Mesodermal cell (in vitro differentiated cells): ENCODE data around the gene CRKL.

ENCODE experiments used
- H3K27ac ChIP-seq: 2 replicates; pipeline ENCODE4 v1.7.0; 2013; ENCODE audit warnings: mild to moderate bottlenecking, low read depth, low read length, moderate library complexity; ENCODE audit not compliant: severe bottlenecking
- H3K36me3 ChIP-seq: 2 replicates; pipeline ENCODE4 v1.7.1; 2013; ENCODE audit warnings: mild to moderate bottlenecking, low read length, moderate library complexity; ENCODE audit not compliant: control insufficient read depth, insufficient read depth
- H3K4me1 ChIP-seq: one replicate; pipeline ENCODE4 v1.7.1; 2013; ENCODE audit warnings: mild to moderate bottlenecking, low read length; ENCODE audit not compliant: insufficient read depth, control insufficient read depth, poor library complexity, severe bottlenecking
- H3K4me3 ChIP-seq: 2 replicates; pipeline ENCODE4 v1.7.0; 2013; ENCODE audit warnings: low read length, control low read depth, mild to moderate bottlenecking; ENCODE audit not compliant: insufficient read depth, poor library complexity, severe bottlenecking; ENCODE audit errors: extremely low read depth
- H3K9me3 ChIP-seq: 2 replicates; pipeline ENCODE4 v1.7.1; 2013; ENCODE audit warnings: mild to moderate bottlenecking, low read length, moderate library complexity; ENCODE audit not compliant: control insufficient read depth
- WGBS, 2 experiments: methylation state at CpG; one replicate each; pipeline ENCODE4 v1.1.5; 2013; ENCODE audit warnings: missing lambda C conversion rate in 2 of 2; ENCODE audit not compliant: insufficient coverage in 2 of 2; 5-methylcytosine and 5-hydroxymethylcytosine counted together

The CRKL gene

GRCh38 chr22:20980938-20981722, 63.9 kb downstream of the CRKL start:
- H3K27ac ChIP-seq: peak overlapping the region; percentile 71
- 75 to 100% methylated on average over 4 of the region's 10 CpGs for WGBS, 2 experiments
- peaks cover 11% of the 10 kb centered on the region for H3K4me1 ChIP-seq
- H3K36me3 ChIP-seq: peaks cover 24% of the 10 kb centered on the region
- H3K9me3 ChIP-seq: peaks cover 12% of the 10 kb centered on the region
- peak overlapping the region; percentile 83 for H3K4me3 ChIP-seq

DNA sequence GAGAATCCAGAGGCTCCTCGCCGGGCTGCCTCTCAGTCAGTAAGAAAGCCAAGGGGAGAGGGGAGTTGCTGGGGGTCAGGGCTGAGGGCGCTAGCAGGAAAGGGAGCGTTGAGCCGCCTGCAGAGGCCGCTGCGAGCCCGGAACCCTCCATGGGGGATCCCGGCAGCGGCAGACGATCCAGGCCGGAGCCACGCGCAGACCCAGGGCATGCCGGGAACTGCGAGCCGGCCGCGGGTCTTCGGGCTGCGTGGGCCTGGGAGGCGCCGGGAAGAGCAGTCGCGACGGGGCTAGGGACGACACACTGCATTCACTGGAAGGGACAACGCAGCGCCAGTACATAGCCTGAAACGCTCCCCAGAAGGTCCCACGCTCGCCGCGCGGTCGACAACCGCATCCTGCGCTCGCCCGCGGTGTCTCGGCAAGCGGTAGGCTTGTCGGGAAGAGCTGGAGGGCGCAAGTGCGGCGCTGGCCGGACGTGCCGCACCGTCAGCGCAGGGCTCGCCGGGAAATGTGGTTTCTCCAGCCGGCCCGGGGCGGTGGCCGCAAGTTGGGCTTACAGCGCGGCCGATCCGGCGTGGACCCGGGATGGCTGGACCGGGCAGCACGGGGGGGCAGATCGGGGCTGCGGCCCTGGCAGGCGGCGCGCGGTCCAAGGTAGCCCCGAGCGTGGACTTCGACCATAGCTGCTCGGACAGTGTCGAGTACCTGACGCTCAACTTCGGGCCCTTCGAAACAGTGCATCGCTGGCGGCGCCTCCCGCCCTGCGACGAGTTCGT, 64.8 kb downstream of the CRKL start, which contains the start of gene LZTR1:
LZTR1 (plus strand) TSS at position 511 of the 776 bp plus-strand sequence; CDS start at position 586, 75 bp downstream.
- Histone ChIP-seq H3K36me3 (peaks cover 28% of the 10 kb centered on the region), H3K4me1 (peaks cover 11% of the 10 kb centered on the region), H3K27ac (peak within 1 kb of the TSS; percentile 71), H3K9me3 (peaks cover 12% of the 10 kb centered on the region), H3K4me3 (peak within 1 kb of the TSS; percentile 83)
- WGBS, 2 experiments: 0 to 1% methylated on average over 75 to 76 of the region's 87 CpGs

GRCh38 chr22:20982563-20982882, 65.3 kb downstream of the CRKL start:
- Histone ChIP-seq H3K36me3 (peaks cover 32% of the 10 kb centered on the region), H3K4me1 (peaks cover 11% of the 10 kb centered on the region), H3K9me3 (peaks cover 12% of the 10 kb centered on the region), H3K27ac (no peak overlapping the region), H3K4me3 (peak overlapping the region; percentile 83)
- 9% methylated on average over 10 to 12 of the region's 12 CpGs for WGBS, 2 experiments

DNA sequence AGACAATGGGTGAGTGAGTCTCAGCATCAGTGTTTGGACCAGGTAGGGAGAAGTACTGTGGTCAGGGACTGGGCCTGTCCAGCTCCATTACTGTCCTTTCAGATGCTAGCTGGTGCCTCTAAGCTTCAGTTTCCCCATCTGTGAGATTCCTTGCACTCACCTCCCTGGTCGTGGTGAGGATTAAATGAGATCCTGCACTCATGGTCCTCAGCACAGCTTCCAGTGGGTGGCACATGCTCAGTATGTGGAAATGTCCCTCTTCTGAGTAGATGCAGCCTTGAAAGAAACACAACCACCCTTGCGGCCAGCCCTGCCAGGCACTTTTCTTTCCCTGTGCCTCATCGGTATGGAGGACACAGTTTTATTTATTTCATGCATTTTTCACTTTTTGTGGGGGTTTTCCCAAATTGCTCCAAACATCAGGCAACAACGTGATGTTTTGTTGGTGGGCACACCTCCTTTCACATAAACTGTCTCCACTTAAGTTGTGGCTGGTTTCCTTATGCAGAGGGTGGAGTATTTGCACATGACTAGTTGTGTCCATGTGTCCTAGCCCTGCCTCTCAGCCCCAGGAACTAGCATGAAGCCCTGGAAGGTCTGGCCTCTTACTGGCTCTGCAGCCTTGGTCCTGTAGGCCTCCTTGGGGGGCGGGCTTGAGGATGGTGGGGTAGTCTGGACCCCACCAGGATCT, 66.0 kb downstream of the CRKL start:
- Histone ChIP-seq H3K4me1 (peaks cover 11% of the 10 kb centered on the region), H3K9me3 (peaks cover 11% of the 10 kb centered on the region), H3K36me3 (peaks cover 39% of the 10 kb centered on the region), H3K4me3 (peak overlapping the region; percentile 83), H3K27ac (no peak overlapping the region)
- WGBS, 2 experiments: 100% methylated on average over 1 to 3 of the region's 5 CpGs

GRCh38 chr22:20985720-20986119, 68.5 kb downstream of the CRKL start:
- Histone ChIP-seq H3K4me1 (peaks cover 11% of the 10 kb centered on the region), H3K4me3 (no peak overlapping the region), H3K9me3 (no peaks in the 10 kb centered on the region), H3K36me3 (peaks cover 54% of the 10 kb centered on the region), H3K27ac (no peak overlapping the region)
- 90 to 95% methylated on average over 7 of the region's 7 CpGs for WGBS, 2 experiments

DNA sequence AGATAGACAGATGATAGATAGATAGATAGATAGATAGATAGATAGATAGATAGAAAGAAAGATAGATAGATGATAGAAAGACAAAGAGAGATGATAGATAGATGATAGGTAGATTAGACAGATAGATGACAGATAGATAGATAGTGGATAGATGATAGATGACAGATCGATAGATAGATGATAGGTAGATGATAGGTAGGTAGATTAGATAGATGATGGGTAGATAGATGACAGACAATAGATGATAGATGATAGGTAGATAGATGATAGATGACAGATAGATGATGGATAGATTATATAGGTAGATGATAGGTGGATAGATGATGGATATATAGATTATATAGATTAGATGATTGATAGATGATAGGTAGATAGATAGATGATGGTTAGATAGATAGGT, 69.2 kb downstream of the CRKL start:
- Histone ChIP-seq H3K4me1 (peaks cover 9% of the 10 kb centered on the region), H3K36me3 (peaks cover 61% of the 10 kb centered on the region), H3K9me3 (no peaks in the 10 kb centered on the region), H3K4me3 (no peak overlapping the region), H3K27ac (no peak overlapping the region)
- WGBS, 2 experiments: 88 to 92% methylated on average over 1 of the region's 1 CpG

DNA sequence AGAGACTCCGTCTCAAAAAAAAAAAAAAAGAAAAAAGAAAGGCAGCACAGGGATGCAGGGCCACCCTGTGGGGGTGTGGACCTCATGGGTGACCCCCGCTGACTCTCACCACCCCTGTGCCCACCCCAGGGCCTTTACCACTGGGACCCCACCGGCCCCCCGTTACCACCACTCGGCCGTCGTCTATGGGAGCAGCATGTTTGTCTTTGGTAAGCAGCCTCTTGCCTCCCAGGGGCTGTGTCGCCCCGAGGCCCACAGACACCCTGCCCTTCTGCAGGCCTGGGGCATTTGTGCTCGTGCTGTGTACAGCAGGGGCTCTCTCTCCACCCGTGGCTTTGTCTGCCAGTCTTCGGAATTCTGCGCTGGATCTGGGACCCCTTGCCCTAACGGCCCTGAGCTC, 70.2 kb downstream of the CRKL start:
- 95 to 98% methylated on average over 6 to 12 of the region's 14 CpGs for WGBS, 2 experiments
- Histone ChIP-seq H3K36me3 (peaks cover 70% of the 10 kb centered on the region), H3K4me1 (peaks cover 7% of the 10 kb centered on the region), H3K4me3 (no peak overlapping the region), H3K9me3 (no peaks in the 10 kb centered on the region), H3K27ac (no peak overlapping the region)

GRCh38 chr22:20988573-20989322, 71.5 kb downstream of the CRKL start:
- H3K9me3 ChIP-seq: no peaks in the 10 kb centered on the region
- H3K36me3 ChIP-seq: peaks cover 73% of the 10 kb centered on the region
- 82 to 94% methylated on average over 10 to 13 of the region's 16 CpGs for WGBS, 2 experiments
- H3K4me1 ChIP-seq: no peaks in the 10 kb centered on the region
- H3K4me3 ChIP-seq: no peak overlapping the region
- no peak overlapping the region for H3K27ac ChIP-seq

DNA sequence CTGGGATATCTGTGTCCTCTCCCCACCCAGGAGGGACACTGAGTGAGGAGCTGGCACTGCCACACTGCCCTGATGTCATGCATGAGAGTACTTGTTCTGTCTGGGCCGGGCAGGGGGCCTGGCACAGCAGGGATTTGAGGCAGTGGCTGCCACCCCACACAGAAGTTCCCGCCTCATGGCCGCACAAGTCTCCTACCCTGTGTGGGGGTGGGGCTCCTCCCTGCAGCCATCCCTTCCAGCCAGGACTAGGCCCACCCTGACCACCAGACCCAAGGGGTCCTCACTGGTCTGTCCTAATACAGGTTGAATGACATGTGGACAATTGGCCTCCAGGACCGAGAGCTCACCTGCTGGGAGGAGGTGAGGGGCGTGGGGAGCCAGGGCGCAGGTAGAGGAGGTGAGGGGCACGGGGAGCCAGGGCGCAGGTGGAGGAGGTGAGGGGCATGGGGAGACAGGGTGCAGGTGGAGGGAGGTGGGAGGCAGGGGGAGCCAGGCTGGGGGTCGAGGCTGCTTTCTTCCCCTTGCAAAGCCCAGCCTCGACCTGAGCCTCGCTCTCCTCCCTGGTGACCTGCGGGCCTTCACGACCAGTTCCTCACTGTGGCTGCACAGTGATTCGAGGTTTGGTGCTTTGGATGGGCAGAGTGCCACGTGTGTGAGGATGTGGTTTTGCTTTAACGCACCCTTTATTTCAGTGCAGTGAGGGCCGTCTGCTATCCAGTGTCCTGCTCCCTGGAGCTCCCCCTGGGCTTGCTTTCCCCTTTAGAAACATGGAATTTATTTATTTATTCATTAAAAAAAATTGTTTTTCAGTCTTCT, 72.3 kb downstream of the CRKL start:
- no peak overlapping the region for H3K4me3 ChIP-seq
- H3K4me1 ChIP-seq: no peaks in the 10 kb centered on the region
- H3K27ac ChIP-seq: no peak overlapping the region
- no peaks in the 10 kb centered on the region for H3K9me3 ChIP-seq
- WGBS, 2 experiments: 85 to 90% methylated on average over 6 to 11 of the region's 17 CpGs
- H3K36me3 ChIP-seq: peaks cover 69% of the 10 kb centered on the region
